Measurements from ENCODE around the gene COPB2.

The COPB2 gene

DNA sequence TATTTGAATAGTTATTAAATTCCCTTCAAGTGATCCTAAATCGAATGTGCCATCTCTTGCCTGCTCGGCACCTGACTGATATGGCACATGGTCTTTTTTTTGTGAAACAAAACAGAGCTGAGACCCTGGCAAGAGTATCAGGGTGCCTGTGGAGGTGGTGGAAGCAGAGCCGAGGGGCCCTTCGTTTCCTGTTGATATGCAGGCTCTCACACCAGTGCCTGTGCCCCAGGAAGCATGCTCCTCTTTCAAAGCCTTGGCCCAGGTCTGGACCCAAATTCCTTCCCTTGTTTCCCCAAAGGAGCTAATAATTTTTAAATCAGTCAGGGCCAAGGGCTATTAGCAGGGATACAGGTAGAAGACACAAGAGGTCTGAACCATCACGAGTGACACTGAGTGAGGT lies 67.1 kb downstream of the COPB2 start:
- TF ChIP-seq, protein P1, sequence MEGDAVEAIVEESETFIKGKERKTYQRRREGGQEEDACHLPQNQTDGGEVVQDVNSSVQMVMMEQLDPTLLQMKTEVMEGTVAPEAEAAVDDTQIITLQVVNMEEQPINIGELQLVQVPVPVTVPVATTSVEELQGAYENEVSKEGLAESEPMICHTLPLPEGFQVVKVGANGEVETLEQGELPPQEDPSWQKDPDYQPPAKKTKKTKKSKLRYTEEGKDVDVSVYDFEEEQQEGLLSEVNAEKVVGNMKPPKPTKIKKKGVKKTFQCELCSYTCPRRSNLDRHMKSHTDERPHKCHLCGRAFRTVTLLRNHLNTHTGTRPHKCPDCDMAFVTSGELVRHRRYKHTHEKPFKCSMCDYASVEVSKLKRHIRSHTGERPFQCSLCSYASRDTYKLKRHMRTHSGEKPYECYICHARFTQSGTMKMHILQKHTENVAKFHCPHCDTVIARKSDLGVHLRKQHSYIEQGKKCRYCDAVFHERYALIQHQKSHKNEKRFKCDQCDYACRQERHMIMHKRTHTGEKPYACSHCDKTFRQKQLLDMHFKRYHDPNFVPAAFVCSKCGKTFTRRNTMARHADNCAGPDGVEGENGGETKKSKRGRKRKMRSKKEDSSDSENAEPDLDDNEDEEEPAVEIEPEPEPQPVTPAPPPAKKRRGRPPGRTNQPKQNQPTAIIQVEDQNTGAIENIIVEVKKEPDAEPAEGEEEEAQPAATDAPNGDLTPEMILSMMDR (IDR thresholded peaks at IDR 0.05; ENCODE audit: insufficient read depth, low read depth, low read length, missing control alignments), result no peak
- DNase-seq (ENCODE audit: low read depth), result no peak
- H3K4me3 ChIP-seq (ENCODE audit: low read depth, low read length), result no peak overlapping the region

DNA sequence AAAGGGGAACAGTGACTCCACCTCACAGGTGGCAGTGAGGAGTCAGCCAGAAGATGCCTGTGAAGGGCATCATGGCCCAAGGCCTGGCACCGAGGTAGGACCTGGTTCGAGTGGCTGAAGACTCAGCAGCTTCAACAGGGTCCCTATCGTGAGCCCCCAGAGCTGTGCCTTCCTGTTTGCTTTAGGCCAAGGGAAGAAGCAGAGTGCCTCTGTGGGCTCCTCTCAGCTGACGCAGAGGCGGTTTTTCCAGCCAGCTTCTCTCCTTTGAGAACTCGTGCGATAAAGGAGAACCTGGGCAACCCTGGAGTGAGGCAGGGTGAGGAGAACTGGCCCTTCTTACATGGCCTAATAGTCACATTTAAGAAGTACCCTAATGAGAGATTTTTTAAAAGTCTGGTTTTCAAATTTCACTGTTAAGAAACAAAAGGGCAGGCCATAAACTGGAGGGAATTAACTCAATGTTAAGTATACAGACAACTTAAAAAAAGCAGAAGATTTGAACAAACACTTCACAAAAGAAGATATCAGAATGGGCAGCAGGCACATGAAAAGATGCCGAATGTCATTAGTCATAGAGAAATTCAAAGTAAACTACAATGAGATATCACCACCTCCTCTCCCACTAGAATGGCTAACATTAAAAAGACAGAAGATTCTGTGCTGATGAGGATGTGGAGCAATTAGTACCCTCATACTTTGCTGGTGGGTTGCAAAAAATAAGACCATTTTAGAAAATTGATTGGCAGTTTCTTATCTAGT lies 68.7 kb downstream of the COPB2 start:
- TF ChIP-seq, protein P1 (IDR thresholded peaks at IDR 0.05; ENCODE audit: insufficient read depth, low read depth, low read length, missing control alignments), result no peak
- H3K4me3 ChIP-seq (ENCODE audit: low read depth, low read length), result no peak overlapping the region
- no peak for DNase-seq (ENCODE audit: low read depth)

DNA sequence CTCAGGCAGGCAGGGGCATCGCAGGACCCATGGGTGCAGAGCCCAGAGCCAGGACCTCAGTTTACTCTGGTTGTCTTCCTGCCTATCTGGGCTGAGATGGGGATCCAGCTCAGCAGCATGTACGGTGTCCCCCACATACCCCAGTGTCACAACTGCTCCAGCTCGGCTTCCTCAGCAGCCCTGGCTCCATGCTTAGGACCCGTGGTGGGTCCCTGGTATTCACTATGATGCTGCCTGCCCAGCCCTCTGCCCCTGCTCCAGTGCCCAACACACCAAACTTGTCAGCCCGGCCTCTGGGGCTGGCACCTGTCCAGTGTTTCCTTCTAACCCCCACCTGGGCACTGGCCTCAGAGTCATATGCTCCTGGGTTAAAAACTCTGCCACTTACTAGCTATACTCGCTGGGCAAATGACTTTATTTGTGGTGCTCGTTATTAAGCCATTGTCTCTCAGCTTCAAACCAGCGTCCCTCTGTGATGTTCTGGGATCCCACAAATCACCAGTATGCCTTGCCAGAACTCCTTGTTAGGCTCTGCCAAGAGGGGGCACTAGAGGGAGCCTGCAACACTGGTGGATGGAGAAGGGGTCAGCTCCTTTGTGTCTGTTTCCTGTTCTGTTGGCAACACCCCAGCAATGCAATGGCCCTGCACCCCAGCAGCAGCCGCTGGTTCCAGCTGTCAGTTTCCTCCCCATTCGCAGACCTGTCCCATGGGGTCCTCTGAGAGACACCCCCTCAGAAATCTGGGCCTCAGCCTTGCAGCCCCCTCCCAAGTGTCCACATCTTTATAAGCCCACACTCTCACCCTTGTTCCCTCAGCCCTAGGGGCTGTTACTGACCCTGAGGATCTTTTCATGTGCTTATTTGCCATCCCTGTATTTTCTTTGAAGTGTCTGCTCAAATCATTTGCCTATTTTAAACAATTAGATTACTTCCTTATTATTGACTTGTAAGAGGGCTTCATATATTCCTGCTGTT lies 69.7 kb downstream of the COPB2 start:
- H3K4me3 ChIP-seq (ENCODE audit: low read depth, low read length), result no peak overlapping the region
- TF ChIP-seq, protein P1 (IDR thresholded peaks at IDR 0.05; ENCODE audit: insufficient read depth, low read depth, low read length, missing control alignments), result peak; percentile 33
- DNase-seq (ENCODE audit: low read depth), result peak; percentile 18

DNA sequence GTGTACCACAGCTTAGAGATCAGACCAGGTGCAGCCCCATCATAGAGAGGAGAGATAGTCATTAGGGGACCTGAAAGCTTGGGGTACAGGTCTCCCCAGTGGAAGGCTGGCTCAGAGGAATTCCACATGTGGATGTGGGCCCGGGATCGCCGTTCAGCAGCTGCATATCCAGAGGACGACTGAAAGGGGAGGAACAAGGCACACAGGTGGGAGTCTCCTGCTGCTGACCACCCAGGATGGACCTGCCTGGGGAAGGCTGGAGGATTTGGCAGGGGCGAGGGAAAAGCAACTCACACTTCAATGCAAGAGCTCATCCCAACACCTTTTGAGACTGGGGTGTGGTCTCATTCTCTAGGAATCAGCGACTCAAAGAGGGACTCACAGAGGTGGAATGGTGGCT lies 70.6 kb downstream of the COPB2 start:
- TF ChIP-seq, protein P1 (IDR thresholded peaks at IDR 0.05; ENCODE audit: insufficient read depth, low read depth, low read length, missing control alignments), result no peak
- no peak overlapping the region for H3K4me3 ChIP-seq (ENCODE audit: low read depth, low read length)
- no peak for DNase-seq (ENCODE audit: low read depth)

DNA sequence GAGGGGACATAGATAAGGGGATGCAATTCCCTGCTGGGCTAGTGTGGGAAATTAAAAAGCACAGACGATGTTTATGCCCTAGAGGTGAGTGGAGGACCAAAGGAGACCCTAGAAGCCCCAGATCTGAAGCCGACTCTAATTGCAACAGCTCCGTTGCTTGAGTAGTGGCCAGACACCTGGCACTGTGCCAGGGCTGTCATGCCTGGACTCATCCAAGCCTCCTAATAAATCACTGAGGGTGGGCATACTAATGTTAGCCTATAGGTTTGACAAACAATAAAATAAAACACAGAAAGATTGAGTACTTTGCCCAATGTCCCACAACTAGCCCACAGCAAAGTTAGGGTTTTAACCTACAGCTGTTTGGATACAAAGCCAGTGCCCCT lies 71.0 kb downstream of the COPB2 start:
- no peak for DNase-seq (ENCODE audit: low read depth)
- no peak overlapping the region for H3K4me3 ChIP-seq (ENCODE audit: low read depth, low read length)
- TF ChIP-seq, protein P1 (IDR thresholded peaks at IDR 0.05; ENCODE audit: insufficient read depth, low read depth, low read length, missing control alignments), result no peak

DNA sequence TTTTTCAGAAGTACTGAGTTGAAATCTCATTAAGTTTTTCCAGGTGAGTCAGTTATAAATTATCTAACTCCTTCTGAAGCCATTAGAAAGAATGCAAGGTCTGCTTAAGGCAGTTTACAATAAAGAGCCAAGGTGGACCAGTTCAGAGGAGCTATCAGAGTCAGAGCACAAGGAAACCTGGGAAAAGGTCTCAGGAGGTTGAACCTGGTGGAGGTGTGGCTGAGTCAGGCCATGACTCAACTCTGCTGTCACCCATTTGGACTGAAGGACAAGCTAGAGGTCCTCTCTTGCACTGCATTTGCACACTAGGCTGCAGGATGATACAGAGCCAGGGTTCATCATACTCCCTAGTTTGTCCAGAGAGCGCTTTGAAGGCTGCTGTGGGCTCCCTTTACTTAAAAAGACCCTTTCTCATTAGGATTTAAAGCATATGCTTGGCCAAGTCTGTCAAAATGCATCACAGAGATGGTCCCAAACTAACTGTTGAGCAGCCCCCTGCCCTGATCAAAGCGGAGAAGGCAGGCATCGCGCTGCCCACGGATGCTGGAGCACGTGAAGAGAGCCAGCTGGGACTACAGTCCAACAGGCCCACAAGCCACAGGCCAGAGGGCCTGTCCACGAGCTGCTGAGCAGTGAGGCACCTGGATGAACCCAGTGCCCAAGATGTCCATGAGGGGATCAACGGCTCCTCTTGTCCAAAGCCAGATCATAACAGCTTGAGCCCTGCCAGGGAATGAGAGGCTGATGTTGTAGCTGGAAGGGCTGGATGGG lies 71.6 kb downstream of the COPB2 start:
- DNase-seq (ENCODE audit: low read depth), result no peak

More for the DNA sequence above, 71.6 kb downstream of the COPB2 start:
- TF ChIP-seq, protein P1 (IDR thresholded peaks at IDR 0.05; ENCODE audit: insufficient read depth, low read depth, low read length, missing control alignments), result no peak
- H3K4me3 ChIP-seq (ENCODE audit: low read depth, low read length), result no peak overlapping the region

Measured in GM12865 (cell line).